ENCODE data around the gene KIF5A.

KIF5A gene

DNA sequence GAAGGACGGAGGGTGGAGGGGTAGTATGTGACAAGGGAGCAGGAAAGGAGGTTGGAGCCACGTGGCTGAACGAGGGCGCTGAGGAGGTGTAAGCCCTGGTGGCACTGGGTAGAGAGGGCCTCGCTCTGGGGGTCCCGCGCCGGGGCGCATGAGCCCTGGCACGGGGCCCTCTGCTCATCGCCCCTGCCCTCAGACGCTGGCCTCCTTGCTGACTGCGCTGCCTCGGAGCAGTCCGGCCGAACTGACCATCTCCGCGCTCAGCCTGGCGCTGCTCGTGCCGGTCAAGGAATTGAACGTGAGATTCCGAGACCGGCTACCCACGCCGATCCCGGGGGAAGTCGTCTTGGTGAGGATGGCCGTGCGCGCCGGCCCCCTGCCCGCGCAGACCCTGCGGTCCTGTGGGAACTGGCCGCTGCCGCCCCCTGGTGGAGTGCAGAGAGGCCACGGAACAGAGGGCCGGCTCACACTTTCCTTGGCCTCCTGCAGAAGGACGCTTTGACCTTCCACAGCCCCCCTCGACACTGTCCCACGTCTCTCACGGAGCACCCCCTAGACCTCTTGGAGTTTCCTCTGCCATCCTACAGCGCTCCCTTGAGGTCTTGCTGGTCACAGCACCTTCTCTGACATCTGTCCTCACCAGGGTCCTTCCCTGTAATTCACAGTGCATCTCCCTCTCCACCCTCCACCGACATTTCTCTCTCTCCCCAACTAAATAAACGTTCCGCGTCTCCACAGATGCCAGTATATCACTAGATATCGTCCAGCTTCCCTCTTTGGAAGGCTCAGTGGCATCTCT is 71.9 kb downstream of the KIF5A start:
- peak; percentile 10 to 59 (median 38) for DNase-seq

DNA sequence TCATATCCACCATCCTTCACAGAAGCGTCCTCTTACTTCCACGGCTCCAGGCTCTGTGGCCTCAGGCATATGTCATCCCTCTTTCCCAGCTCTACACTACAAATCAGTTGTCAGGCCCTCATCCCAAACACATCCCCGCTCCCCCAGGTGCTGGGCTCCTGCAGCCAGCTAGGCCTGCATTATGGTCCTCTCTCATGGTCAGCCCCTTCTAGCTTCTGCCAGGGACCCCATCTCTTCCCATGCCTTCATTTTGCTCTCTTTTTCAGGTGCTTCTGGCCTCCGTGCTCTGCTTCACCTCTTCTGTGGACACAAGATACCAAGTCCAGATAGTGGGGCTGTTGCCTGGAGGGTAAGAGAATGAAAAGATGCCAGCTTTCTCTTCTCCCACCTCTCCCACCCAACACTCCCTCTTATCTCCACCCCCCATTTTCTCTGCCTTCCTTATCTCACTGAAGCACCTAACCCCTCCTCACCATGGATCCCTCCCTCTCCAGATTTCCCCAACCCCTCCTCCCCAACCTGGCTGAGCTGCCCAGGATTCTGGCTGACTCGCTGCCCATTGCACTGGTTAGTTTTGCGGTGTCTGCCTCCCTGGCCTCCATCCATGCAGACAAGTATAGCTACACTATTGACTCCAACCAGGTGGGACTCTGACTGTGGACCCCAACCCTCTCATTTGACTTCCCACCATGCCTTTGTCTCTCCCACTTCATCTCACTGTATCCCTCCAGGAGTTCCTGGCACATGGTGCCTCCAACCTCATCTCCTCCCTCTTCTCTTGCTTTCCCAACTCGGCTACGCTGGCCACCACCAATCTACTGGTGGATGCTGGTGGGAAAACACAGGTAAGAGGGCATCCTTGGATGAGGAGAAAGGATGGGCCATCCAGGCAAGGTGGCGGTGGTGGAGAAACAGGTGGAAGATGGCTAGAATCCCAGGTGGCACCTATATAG is 72.7 kb downstream of the KIF5A start:
- DNase-seq, result no peak

DNA sequence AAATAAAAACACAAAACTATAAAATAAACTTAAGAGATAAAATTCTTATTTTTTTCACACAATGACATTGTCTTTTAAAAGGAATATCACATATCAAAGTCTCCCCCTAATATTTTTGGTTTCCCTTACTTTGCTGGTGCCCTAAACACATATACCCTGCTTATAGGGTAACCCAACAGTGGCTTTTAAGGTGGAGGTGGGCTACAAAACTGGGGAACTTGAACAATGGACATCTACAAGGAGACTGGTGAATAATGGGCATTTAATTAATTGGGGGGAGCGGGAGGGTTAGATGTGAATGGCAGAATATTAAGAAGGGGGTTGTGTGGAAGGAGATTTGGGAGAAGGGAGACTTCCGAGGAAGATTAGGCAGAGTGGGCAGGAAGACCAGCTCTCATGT is 73.5 kb downstream of the KIF5A start:
- no peak for DNase-seq

DNA sequence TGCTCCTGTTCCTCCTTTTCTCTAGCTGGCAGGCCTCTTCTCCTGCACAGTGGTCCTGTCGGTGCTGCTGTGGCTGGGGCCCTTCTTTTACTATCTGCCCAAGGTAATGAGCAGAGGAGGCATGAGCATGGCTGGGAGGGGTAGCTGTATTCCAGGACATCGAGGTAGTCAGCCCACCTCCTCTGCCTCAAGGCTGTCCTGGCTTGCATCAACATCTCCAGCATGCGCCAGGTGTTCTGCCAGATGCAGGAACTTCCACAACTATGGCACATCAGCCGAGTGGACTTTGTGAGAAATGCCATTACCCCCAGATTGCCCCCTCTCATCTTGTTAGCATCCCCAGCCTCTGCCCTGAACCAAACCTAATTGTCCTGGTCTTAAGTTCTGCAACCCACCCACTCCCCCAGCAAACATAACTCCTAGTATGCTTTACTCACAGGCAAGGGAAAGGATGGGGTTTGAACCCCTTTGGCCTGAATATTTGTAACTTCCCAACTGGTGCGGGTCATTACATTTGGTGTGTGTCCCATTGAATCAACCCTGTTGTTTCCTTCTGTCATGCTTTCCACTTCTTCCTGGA is 74.1 kb downstream of the KIF5A start:
- DNase-seq, result no peak

DNA sequence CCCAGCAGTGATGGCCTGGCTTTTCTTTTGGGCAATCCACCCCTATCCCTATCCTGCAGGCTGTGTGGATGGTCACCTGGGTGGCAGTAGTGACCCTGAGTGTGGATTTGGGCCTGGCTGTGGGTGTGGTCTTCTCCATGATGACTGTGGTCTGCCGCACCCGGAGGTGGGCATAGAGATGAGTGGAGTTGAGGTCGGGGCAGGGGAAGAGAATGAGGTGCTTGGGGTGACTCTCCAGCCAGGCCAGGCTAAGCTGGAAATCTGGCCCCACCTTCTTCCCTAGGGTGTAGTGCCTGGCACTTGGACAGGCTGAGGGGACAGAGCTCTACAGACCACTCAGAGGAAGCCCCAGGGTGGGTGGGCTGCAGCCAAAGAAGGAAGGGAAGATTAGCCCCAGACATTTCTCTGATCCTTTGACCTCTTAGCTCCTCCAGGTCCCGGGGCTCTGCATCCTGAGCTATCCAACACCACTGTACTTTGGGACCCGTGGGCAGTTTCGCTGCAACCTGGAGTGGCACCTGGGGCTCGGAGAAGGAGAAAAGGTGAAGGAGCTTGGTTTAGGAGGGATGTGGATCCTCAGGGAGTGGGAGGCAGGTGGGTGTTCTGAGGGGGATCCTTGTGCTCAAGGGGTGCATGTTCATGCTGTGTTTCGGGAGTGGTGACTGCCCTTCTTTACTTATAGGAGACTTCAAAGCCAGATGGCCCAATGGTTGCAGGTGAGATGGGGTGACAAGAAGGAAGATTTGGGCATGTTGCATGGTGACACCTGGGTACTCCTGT is 74.8 kb downstream of the KIF5A start:
- no peak for DNase-seq

DNA sequence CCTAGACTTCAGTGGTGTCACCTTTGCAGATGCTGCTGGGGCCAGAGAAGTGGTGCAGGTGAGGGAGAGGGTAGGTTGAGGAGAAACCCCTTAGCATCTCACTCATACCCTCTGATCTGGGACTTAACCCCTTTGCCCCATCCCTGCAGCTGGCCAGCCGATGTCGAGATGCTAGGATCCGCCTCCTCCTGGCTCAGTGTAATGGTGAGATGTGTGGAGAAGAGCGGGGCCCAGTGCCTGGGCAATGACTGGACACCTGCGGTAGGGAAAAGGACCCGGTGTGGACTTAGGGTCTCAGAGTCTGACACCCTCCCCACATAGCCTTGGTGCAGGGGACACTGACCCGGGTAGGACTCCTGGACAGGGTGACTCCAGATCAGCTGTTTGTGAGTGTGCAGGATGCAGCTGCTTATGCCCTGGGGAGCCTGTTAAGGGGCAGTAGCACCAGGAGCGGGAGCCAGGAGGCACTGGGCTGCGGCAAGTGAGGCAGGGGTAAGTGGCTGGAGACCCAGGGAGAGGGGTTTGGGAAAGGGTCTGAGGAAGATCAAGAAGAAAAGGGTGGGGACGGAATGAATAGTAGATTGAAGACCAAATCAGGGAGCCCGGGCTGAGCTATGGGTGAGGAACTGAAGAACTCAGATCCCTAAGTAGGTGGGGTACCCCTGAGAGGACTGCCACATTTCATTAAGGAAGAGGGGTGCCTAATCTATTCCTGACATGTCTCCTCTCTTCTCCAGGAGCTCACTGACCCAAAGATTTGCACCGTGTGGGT is 75.6 kb downstream of the KIF5A start:
- DNase-seq, result no peak

DNA sequence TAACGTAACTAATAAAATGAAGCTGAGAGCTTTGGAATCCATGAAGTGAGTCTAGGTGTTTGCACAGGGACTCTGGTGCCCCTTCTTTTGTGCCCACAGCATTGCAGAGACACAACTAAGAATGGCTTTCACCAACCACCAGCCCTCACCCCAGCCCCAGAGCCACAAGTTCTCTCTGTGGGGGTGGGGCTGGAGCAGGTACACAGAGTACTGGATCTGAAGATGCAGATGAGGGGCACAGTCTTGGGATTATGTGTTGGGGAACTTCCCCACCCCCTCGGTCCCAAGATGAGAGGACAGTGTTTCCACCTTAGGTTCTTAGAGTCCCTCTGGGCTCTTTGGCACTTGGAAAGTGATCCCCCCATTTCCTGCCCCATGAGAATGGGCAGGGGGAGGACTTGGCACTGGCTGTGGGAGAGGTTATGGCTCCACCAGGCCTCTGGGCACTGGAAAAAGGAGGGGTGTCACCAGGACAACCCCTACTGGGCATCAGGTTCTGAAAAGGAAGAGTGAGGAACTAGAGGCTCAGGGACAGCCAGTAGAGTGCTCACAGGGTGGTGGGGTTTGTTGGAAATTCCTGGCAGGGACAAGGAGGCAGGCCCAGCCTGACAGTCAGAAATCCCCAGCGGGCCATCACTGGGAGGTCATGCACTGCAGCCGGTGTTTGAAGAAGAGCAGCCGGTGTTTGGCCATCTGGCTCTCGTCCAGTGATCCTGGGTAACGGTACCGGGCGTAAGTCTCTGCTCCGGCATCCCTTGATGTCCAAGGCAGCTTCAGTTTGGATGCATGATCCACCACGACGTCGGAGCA is 76.5 kb downstream of the KIF5A start:
- no peak for DNase-seq

DNA sequence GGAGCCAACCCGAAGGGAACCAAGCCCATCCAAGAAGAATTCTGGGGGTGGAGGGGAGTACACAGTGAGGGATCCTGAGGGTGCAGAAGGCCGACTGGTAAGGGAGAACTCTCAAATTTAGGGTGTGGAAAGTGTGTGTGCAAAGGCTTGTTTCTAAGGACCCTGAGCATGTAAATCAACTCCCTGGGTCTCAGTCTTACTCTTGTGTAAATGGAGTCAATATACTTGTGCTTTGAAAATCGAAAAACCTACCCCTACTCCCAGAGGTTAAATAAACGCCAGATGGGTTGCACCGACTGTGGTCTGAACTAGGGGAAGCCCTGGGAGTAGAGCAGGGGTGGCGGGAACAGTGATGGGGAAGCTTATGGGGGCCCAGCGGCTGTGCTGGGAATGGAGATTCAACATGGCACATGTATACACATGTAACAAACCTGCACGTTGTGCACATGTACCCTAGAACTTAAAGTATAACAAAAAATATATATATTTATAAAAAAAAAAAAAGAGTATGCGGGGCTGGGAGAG is 77.1 kb downstream of the KIF5A start:
- no peak for DNase-seq

DNA sequence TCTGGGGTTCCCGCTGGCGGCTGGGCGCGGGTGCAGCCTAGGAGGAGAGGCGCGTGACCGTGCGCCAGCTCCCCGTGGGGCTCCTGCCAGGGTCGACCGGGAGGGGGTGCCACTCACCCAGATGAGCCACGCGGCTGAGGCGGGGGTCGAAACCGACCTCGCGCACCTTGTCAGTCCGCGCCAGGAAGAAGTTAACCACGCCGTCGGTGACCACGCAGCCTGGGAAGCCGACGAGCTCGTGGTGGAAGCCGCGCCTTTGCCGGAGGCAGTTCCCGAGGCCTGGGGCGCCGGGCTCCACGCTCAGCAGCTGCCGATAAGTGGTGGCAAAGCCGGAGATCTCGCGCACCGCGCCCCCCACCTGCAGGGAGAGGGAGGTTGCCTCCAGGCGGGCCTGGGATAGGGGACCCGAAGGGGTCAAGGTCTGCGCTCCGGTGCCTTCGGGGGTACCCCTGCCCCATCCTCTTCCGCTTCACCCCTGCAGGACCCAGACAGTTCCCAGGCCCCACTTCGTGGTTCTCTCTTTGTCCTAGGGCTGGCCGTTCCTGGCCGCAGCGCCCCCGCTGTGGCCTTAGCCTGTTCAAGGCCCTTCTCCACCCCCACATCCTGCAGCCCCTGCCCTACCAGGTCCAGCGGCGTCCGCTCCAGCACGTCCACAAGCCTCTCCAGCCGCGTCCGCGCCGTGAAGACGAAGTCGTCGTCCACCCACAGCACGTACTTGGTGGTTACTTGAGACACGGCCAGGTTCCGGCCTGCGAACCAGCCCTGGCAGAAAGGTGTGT is 77.8 kb downstream of the KIF5A start:
- DNase-seq, result peak in 3 of 6 experiments; percentile 12 to 22 (median 12)

DNA sequence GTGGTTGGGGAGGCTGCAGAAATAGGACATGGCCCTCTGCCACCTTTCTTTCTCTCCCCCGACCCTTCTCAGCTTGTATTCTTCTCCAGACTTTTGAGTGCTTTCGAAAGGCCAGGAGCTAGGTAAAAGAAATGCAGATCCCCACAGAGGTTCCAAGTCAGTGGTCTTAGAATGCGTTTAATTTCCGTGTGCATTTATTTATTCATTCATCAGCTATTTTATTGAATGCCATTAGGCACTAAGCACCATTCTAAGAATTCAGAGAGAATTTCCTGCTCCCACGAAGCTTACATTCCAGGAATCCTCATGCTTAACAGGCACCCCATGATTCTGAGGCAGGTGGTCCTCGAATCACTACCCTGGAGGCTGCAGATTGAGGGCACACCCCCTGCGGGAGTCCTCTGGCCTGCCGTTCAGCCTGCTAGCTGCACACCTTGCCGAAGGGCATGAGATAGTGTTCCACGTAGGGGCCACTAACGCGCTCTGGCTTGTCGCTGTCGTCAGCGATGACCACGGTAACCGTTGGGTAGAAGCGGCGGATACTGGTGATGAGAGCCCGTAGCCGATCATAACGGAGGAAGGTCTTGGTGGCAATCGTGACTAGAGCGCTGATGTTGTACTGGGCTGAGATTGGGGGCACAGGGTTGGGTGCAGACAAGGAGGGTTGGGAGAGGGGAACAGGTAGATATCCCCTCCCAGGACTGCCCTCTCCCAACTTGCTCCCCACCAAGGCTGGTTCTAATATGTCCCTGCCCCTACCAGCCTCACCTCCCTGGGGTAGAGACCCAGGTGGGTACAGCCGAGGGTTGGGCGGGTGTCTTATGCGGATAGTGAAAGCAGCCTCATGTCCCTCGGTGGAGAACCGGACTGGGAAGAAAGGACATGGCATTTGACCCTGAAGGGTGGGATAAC is 78.7 kb downstream of the KIF5A start:
- no peak for DNase-seq

DNA sequence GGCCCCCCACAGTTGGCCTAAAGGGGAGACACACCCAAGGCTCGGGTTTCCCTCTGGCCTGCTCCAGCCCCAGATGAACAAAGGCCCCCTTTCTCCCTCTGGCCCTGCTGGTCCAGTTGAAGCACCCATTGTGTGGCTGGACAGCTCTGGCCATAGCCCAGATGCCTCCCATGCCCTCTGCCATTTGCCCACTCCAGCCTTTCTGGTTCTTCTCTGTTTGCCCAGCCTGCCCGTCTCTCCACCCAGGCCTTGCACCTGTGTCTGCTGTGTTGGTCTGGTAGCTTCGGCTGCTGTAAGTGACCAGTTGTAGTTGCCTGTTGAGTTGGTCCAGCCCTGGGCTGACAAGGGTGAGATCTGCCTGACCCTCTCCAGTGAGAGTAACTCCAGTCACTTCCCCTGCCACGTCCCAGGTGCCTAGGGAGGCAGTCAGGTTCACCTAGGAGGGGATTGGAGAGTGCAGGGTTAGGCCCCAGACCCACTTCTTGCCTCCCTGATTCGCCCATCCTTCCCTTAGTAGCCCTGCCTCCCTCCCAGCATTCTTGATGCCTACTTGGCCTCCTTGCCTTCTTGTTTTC is 80.1 kb downstream of the KIF5A start:
- no peak for DNase-seq

DNA sequence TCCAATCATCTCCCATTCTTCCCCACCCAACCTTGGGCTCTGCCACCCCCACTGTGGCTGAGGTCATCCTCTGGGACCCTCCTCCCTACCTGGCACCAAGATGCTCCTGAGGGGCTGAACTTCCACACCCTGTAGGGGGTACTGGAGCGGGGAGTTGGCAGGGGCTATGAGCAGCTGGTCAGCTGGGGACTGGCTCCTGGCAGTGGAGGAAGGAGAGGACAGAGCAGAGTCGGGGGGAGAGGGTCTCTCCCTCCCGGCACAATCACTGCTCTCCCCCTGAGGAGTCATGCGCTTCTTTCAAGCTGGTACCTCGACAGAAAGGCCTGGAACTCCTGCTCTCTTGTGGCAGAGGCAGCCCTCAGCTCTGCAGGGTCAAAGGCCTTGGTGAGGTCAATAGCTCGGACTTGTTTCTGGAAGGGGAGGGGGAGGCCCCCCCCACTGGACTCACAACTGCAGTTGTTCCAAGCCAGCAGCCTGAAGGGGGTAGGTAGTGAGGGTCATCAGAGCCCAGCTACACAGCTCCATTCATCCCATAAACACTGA is 81.1 kb downstream of the KIF5A start:
- no peak for DNase-seq

DNA sequence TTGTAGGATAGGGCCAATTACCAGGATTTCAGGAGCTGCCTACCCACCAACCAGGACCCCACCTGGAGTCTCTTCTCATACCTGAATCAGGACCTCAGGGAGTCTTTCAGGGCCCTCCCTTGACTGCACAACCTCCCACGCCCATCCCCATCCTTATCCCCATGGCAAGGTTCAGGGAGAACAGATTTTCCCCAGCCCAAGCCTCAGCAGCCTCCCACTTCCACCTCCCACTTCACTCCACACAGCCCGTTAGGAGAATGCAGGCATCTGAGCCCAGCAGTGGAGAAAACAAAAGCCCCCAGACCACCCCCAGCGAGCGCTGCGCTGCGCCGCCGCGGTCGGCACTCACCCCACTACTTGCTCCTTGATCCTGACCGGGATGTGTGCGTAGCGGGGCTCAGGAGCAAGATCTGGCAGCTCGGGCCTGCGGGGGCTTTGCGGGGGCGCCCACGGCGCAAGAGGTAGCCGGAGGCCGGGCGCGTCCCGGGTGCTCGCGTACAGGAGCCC is 81.8 kb downstream of the KIF5A start:
- no peak for DNase-seq

DNA sequence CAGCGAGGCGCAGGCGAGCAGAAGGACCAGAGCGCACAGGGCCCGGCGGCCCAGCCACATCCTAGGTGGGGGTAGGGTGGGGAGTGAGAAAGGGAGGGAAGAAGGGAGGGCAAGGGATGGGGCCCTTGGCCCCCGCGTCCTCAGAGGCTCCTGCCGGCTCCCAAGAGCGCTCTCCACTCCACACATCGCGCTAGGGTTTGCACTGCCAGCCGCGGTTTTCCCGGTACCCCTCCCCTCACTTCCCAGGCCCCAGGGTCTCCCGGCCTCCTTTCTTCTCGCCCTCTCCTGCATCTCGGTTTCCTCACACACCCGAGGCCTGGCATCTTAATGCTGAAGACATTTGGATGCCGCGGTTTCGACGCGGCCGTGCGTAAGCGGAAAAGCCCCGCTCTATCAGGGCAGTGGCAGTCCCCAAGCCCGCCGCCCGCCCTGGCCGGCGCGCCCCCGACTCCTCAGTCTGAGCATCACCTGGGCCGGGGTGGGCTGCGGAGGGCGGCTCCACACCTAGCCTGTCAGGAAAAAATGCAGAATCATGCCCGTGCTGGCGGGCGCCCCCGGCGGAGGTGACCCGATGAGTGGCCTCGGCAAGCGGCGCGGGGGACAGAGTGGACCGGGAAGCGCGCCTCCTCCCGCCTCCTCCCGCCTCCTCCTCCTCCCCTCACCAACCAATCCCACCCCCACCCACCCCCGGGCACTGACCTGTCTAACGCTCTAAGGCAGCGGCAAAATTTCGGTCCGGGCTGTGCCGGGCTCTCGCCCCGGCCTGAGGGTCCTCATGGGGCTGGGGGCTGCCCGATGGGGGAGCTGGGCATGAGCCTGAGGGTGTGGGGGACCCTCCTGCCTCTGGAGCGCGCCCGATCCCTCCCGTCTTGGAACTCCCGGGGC is 82.5 kb downstream of the KIF5A start:
- peak in 2 of 6 experiments; percentile 15 to 29 for DNase-seq

DNA sequence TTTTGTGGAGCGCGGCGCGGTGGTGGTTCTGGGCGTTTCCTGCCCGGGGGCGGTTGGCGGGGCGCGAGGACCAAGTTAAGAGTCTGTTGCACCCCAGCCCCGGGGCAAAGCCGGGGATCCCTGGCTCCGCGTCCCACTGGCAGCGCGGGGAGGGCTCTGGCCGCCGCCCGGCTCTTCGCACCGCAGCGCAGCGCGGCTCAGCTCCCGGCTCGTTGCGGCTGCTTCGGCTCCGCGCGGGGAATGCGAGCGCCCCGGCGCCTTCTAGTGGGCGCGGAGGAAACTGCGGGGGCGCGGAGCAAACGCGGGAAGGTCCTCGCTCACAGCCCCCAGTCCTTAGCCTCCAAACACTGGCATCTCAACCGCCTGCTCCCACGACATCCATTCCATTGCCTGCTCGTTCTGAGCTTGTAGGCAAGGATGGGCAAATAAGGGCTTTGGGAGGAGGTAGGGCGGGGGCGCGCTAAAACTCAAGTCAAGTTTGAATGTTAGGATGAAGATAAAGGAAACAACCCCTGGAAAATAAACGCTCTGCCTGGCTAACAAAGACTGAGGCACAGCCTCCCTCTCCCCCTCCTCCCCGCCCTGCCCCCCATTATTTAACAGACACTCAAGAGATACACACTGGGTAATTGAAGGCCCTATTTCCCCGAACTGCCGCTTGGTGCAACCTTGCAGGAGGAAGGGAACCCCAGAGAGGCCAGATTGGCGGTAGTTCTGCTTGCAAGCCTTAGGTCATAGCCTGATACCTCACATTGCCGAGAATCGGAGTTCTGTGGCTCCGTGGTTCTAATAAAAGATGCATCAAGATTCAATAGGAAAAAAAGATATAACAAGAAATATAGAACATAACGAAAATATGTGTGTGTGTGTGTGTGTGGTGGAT is 83.4 kb downstream of the KIF5A start, which contains the start of gene B4GALNT1:
Gene B4GALNT1, minus strand, starts transcription at position 244 of the 883 bp plus-strand sequence. CDS start 1,069 bp downstream, outside the sequence.
- peak; percentile 14 to 63 (median 45) for DNase-seq
